ENCODE measurements around the gene PBX1. TPM values are rescaled to one million over a fixed set of nuclear protein-coding genes. Genes with fewer than 3 reads are reported as not detected.

PBX1 gene
- total RNA-seq, 4 donors from 2014 or later, result 25.8 to 31.0 (median 27.1) TPM

GRCh38 chr1:164802529-164803282 lies 243.7 kb downstream of the PBX1 start:
- Histone ChIP-seq H3K27me3 (no peaks in the 10 kb centered on the region), H3K27ac (peak overlapping the region in 2 of 4 donors; percentile 57 to 73), H3K4me1 (peaks cover 0 to 50% (median 2%) of the 10 kb centered on the region in 4 donors), H3K4me3 (no peak overlapping the region), H3K36me3 (peaks cover 0 to 15% (median 0%) of the 10 kb centered on the region in 3 donors), H3K9me3 (no peaks in the 10 kb centered on the region)
- no peak for DNase-seq (ENCODE audit: low spot score in 2 of 2)
- WGBS, 2 donors, result 81 to 85% methylated on average over 7 of the region's 7 CpGs
- TF ChIP-seq CTCF (IDR thresholded peaks at IDR 0.05) (no peak), POLR2A (IDR thresholded peaks at IDR 0.05) (no peak), EP300 (IDR thresholded peaks at IDR 0.05) (no peak)

- TF ChIP-seq POLR2A (IDR thresholded peaks at IDR 0.05) (no peak), EP300 (IDR thresholded peaks at IDR 0.05) (no peak), CTCF (IDR thresholded peaks at IDR 0.05) (no peak)
- DNase-seq (ENCODE audit: low spot score in 2 of 2), result no peak
- no peaks in the 10 kb centered on the region for H3K27me3 ChIP-seq
- H3K27ac ChIP-seq, result no peak overlapping the region
- H3K4me3 ChIP-seq, result no peak overlapping the region
- no peaks in the 10 kb centered on the region for H3K9me3 ChIP-seq
- H3K4me1 ChIP-seq, result peaks cover 0 to 46% (median 2%) of the 10 kb centered on the region in 4 donors
- WGBS, 2 donors, result 59 to 71% methylated on average over 5 of the region's 5 CpGs
- peaks cover 0 to 21% (median 0%) of the 10 kb centered on the region in 3 donors for H3K36me3 ChIP-seq
Observed at GRCh38 chr1:164803366-164803765, 244.4 kb downstream of the PBX1 start.

GRCh38 chr1:164804366-164804765 lies 245.4 kb downstream of the PBX1 start:
- no peak overlapping the region for H3K27ac ChIP-seq
- WGBS, 2 donors, result 91 to 100% methylated on average over 2 of the region's 2 CpGs

GRCh38 chr1:164805399-164805798 lies 246.4 kb downstream of the PBX1 start:
- TF ChIP-seq CTCF (IDR thresholded peaks at IDR 0.05) (no peak), POLR2A (IDR thresholded peaks at IDR 0.05) (no peak), EP300 (IDR thresholded peaks at IDR 0.05) (no peak)
- peaks cover 0 to 34% (median 2%) of the 10 kb centered on the region in 4 donors for H3K4me1 ChIP-seq
- no peak overlapping the region for H3K27ac ChIP-seq
- DNase-seq (ENCODE audit: low spot score in 2 of 2), result no peak
- peaks cover 0 to 27% (median 0%) of the 10 kb centered on the region in 3 donors for H3K36me3 ChIP-seq
- no peak overlapping the region for H3K4me3 ChIP-seq
- H3K27me3 ChIP-seq, result no peaks in the 10 kb centered on the region
- WGBS, 2 donors, result 49 to 63% methylated on average over 4 of the region's 4 CpGs
- H3K9me3 ChIP-seq, result no peaks in the 10 kb centered on the region

More at GRCh38 chr1:164804366-164804765, 245.4 kb downstream of the PBX1 start:
- Histone ChIP-seq H3K4me1 (peaks cover 0 to 39% (median 2%) of the 10 kb centered on the region in 4 donors), H3K27me3 (no peaks in the 10 kb centered on the region), H3K36me3 (peaks cover 0 to 30% (median 0%) of the 10 kb centered on the region in 3 donors), H3K4me3 (no peak overlapping the region), H3K9me3 (no peaks in the 10 kb centered on the region)
- no peak for TF ChIP-seq EP300 (IDR thresholded peaks at IDR 0.05)
- no peak for TF ChIP-seq POLR2A (IDR thresholded peaks at IDR 0.05)
- no peak for TF ChIP-seq CTCF (IDR thresholded peaks at IDR 0.05)
- no peak for DNase-seq (ENCODE audit: low spot score in 2 of 2)

GRCh38 chr1:164806531-164806930 lies 247.5 kb downstream of the PBX1 start:
- Histone ChIP-seq H3K9me3 (no peaks in the 10 kb centered on the region), H3K27ac (no peak overlapping the region), H3K4me1 (peaks cover 0 to 25% (median 0%) of the 10 kb centered on the region in 4 donors), H3K36me3 (peaks cover 0 to 26% (median 0%) of the 10 kb centered on the region in 3 donors), H3K27me3 (no peaks in the 10 kb centered on the region), H3K4me3 (no peak overlapping the region)
- TF ChIP-seq POLR2A (IDR thresholded peaks at IDR 0.05), result no peak
- TF ChIP-seq EP300 (IDR thresholded peaks at IDR 0.05), result no peak
- TF ChIP-seq CTCF (IDR thresholded peaks at IDR 0.05), result no peak
- DNase-seq (ENCODE audit: low spot score in 2 of 2), result no peak
- WGBS, 2 donors, result 91 to 92% methylated on average over 6 of the region's 6 CpGs
